HG02571 (cell line): ENCODE measurements around the gene MBNL2.

Source experiments
- ATAC-seq: cut with Tn5 transposase; IDR thresholded peaks from one replicate; pipeline ENCODE4 v1.9.1; 2021; ENCODE audit warnings: mild to moderate bottlenecking, moderate library complexity; ENCODE audit not compliant: unreplicated experiment

MBNL2 gene

GRCh38 chr13:97369261-97369893 lies 147.2 kb downstream of the MBNL2 start:
- ATAC-seq = peak; percentile 73

GRCh38 chr13:97371486-97372109 lies 149.5 kb downstream of the MBNL2 start:
- no peak for ATAC-seq

- no peak for ATAC-seq
Measured at GRCh38 chr13:97372936-97373335, 150.8 kb downstream of the MBNL2 start.

GRCh38 chr13:97373787-97374186 lies 151.7 kb downstream of the MBNL2 start:
- ATAC-seq = no peak

GRCh38 chr13:97376981-97377380 lies 154.8 kb downstream of the MBNL2 start:
- ATAC-seq = no peak

- no peak for ATAC-seq
Measured at GRCh38 chr13:97379386-97379785, 157.3 kb downstream of the MBNL2 start.

- ATAC-seq = no peak
Measured at GRCh38 chr13:97380696-97381095, 158.6 kb downstream of the MBNL2 start.

- no peak for ATAC-seq
Measured at GRCh38 chr13:97381189-97381588, 159.1 kb downstream of the MBNL2 start.

- no peak for ATAC-seq
Measured at GRCh38 chr13:97382276-97382675, 160.1 kb downstream of the MBNL2 start.

- no peak for ATAC-seq
Measured at GRCh38 chr13:97384371-97384770, 162.2 kb downstream of the MBNL2 start.

GRCh38 chr13:97385146-97385545 lies 163.0 kb downstream of the MBNL2 start:
- ATAC-seq = no peak

GRCh38 chr13:97385854-97386253 lies 163.7 kb downstream of the MBNL2 start:
- no peak for ATAC-seq

GRCh38 chr13:97386801-97387484 lies 164.8 kb downstream of the MBNL2 start:
- no peak for ATAC-seq

GRCh38 chr13:97387485-97387839 lies 165.3 kb downstream of the MBNL2 start:
- no peak for ATAC-seq

- no peak for ATAC-seq
Measured at GRCh38 chr13:97387890-97388289, 165.8 kb downstream of the MBNL2 start.

- ATAC-seq = no peak
Measured at GRCh38 chr13:97388373-97388772, 166.2 kb downstream of the MBNL2 start.

- ATAC-seq = no peak
Measured at GRCh38 chr13:97390941-97391600, 168.9 kb downstream of the MBNL2 start.

- no peak for ATAC-seq
Measured at GRCh38 chr13:97392020-97392419, 169.9 kb downstream of the MBNL2 start.

GRCh38 chr13:97394542-97394941 lies 172.4 kb downstream of the MBNL2 start:
- no peak for ATAC-seq

- no peak for ATAC-seq
Measured at GRCh38 chr13:97395447-97396136, 173.5 kb downstream of the MBNL2 start.

- no peak for ATAC-seq
Measured at GRCh38 chr13:97397267-97397666, 175.1 kb downstream of the MBNL2 start.
